Smooth muscle cell (in vitro differentiated cells): Measurements from ENCODE around the gene GRM1. TPM values are rescaled to one million over a fixed set of nuclear protein-coding genes. Genes with fewer than 3 reads are reported as not detected.

ENCODE experiments used
- DNase-seq: peaks from one replicate; lab custom pipeline; 2025; ENCODE audit not compliant: unreplicated experiment; lab: John Stamatoyannopoulos, UW
- H2AFZ ChIP-seq: fragments of 200-600 bp; sonication (generic); 2 replicates; pipeline ENCODE4 v1.6.0; 2016; ENCODE audit warnings: antibody characterized with exemption, low read depth, mild to moderate bottlenecking
- H3F3A ChIP-seq: fragments of 200-600 bp; sonication (generic); 2 replicates; pipeline ENCODE4 v1.6.0; 2017; ENCODE audit warnings: antibody characterized with exemption, low read depth
- H3K27ac ChIP-seq: fragments of 200-600 bp; sonication (generic); 2 replicates; pipeline ENCODE4 v1.5.1; 2016; ENCODE audit warnings: low read depth, mild to moderate bottlenecking
- H3K27me3 ChIP-seq: fragments of 200-600 bp; sonication (generic); 2 replicates; pipeline ENCODE4 v1.6.1; 2016; ENCODE audit warnings: low read depth, mild to moderate bottlenecking
- H3K36me3 ChIP-seq: fragments of 200-600 bp; sonication (generic); 2 replicates; pipeline ENCODE4 v1.5.1; 2016; ENCODE audit warnings: low read depth
- H3K4me1 ChIP-seq: fragments of 200-600 bp; sonication (generic); 2 replicates; pipeline ENCODE4 v1.5.1; 2016; ENCODE audit warnings: low read depth
- H3K4me2 ChIP-seq: fragments of 200-600 bp; sonication (generic); 2 replicates; pipeline ENCODE4 v1.6.0; 2016; ENCODE audit warnings: mild to moderate bottlenecking
- H3K4me3 ChIP-seq: fragments of 200-600 bp; sonication (generic); 2 replicates; pipeline ENCODE4 v1.5.1; 2016; ENCODE audit warnings: mild to moderate bottlenecking
- H3K79me2 ChIP-seq: fragments of 200-600 bp; sonication (generic); 2 replicates; pipeline ENCODE4 v1.6.0; 2016; ENCODE audit warnings: low read depth, mild to moderate bottlenecking
- H3K9ac ChIP-seq: fragments of 200-600 bp; sonication (generic); 2 replicates; pipeline ENCODE4 v1.6.0; 2016; ENCODE audit warnings: low read depth
- H3K9me3 ChIP-seq: fragments of 200-600 bp; sonication (generic); replicated peaks from 2 replicates; pipeline ENCODE4 v1.5.1; 2016; ENCODE audit warnings: low read depth
- H4K20me1 ChIP-seq: fragments of 200-600 bp; sonication (generic); 2 replicates; pipeline ENCODE4 v1.6.0; 2016; ENCODE audit warnings: low read depth
- WGBS: methylation state at CpG from one replicate; pipeline ENCODE4 v1.1.7; 2016; ENCODE audit warnings: low lambda C conversion rate; 5-methylcytosine and 5-hydroxymethylcytosine counted together
- polyA plus RNA-seq: library from polyadenylated mRNA; unstranded; fragments of >200 nt; fragmentation: Nextera tagmentation; extraction: Ambion mirVana; gene quantifications from 2 replicates; pipeline ENCODE4 v1.2.1, GENCODE V29; 2016
- total RNA-seq: library from RNA; depleted of rRNA; stranded (reverse); fragments of >200 nt; gene quantifications from 2 replicates; pipeline ENCODE4 v1.2.3, GENCODE V29; 2014
- TF ChIP-seq, protein P1 (sequence below): fragments of 200-600 bp; sonication (generic); IDR thresholded peaks from 2 replicates; pipeline ENCODE4 v1.5.1; 2017; ENCODE audit warnings: borderline replicate concordance, mild to moderate bottlenecking, antibody characterized with exemption; ENCODE audit not compliant: insufficient read depth, poor library complexity, severe bottlenecking

Gene GRM1
- total and polyA plus RNA-seq, 2 experiments from 2014 or later, result not detected

DNA sequence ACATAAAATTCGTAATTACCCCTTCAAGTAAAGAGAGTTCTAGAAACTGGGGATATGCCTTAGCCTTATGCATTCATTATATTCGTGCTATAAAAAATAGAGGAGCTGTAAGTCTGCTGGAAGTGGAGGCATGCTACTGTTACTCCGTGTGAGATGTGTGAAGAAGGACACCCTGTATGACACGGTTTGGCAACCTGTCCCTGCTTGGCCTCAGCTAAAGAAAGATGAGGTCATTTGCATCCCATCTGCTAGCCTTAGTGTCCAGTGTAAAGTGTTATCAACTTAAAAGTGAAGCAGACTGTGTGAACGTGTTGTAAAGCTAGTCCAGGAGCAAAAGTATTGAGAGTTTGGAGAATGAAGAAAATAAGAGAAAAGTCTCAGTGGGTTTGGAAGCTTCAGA lies 379.7 kb downstream of the GRM1 start:
- 82% methylated on average over 5 of the region's 5 CpGs for WGBS
- Histone ChIP-seq H3K27me3 (no peaks in the 10 kb centered on the region), H4K20me1 (no peaks in the 10 kb centered on the region), H3K36me3 (no peaks in the 10 kb centered on the region), H3K4me3 (no peak overlapping the region), H3F3A (no peaks in the 10 kb centered on the region), H3K27ac (no peak overlapping the region), H3K4me2 (no peak overlapping the region), H3K9ac (no peak overlapping the region), H2AFZ (no peak overlapping the region), H3K4me1 (no peaks in the 10 kb centered on the region), H3K9me3 (no peaks in the 10 kb centered on the region), H3K79me2 (no peaks in the 10 kb centered on the region)
- DNase-seq, result no peak
- TF ChIP-seq, protein P1, sequence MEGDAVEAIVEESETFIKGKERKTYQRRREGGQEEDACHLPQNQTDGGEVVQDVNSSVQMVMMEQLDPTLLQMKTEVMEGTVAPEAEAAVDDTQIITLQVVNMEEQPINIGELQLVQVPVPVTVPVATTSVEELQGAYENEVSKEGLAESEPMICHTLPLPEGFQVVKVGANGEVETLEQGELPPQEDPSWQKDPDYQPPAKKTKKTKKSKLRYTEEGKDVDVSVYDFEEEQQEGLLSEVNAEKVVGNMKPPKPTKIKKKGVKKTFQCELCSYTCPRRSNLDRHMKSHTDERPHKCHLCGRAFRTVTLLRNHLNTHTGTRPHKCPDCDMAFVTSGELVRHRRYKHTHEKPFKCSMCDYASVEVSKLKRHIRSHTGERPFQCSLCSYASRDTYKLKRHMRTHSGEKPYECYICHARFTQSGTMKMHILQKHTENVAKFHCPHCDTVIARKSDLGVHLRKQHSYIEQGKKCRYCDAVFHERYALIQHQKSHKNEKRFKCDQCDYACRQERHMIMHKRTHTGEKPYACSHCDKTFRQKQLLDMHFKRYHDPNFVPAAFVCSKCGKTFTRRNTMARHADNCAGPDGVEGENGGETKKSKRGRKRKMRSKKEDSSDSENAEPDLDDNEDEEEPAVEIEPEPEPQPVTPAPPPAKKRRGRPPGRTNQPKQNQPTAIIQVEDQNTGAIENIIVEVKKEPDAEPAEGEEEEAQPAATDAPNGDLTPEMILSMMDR, result no peak

GRCh38 chr6:146410851-146411595 lies 382.2 kb downstream of the GRM1 start:
- no peak overlapping the region for H3K4me2 ChIP-seq
- DNase-seq, result no peak

GRCh38 chr6:146419576-146419975 lies 390.7 kb downstream of the GRM1 start:
- TF ChIP-seq, protein P1, result no peak
- Histone ChIP-seq H3K27me3 (no peaks in the 10 kb centered on the region), H3K27ac (no peak overlapping the region), H3K79me2 (no peaks in the 10 kb centered on the region), H4K20me1 (no peaks in the 10 kb centered on the region), H3K9me3 (no peaks in the 10 kb centered on the region), H2AFZ (no peak overlapping the region), H3K4me3 (no peak overlapping the region), H3K4me1 (no peaks in the 10 kb centered on the region), H3F3A (no peaks in the 10 kb centered on the region), H3K36me3 (no peaks in the 10 kb centered on the region), H3K4me2 (no peak overlapping the region), H3K9ac (no peak overlapping the region)
- 83% methylated on average over 5 of the region's 5 CpGs for WGBS
- no peak for DNase-seq

More at GRCh38 chr6:146410851-146411595, 382.2 kb downstream of the GRM1 start:
- Histone ChIP-seq H3K9me3 (no peaks in the 10 kb centered on the region), H3K27me3 (no peaks in the 10 kb centered on the region), H3K79me2 (no peaks in the 10 kb centered on the region), H3F3A (no peaks in the 10 kb centered on the region), H3K9ac (no peak overlapping the region), H3K4me1 (no peaks in the 10 kb centered on the region), H3K27ac (no peak overlapping the region), H2AFZ (no peak overlapping the region), H4K20me1 (no peaks in the 10 kb centered on the region), H3K4me3 (no peak overlapping the region), H3K36me3 (no peaks in the 10 kb centered on the region)
- WGBS, result 78% methylated on average over 2 of the region's 2 CpGs
- TF ChIP-seq, protein P1, result no peak

DNA sequence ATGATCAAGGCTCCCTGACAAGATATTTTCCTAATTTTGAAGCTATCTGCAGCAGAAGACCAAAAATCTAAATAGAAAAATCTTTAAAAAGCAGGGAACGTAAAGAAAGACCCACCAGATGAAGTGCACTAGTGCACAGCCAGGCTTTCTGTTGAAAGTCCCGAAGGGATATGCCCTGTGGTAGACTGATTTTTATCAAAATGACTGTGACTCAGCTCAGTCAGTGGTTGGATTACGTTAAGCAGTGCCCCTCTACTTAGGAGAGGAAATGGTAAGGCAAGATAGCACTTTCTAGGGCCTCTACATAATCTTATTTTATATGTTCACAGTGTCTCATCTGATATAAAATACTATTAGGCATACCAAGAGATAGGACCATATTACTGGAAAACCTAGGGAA lies 391.4 kb downstream of the GRM1 start:
- Histone ChIP-seq H3K4me3 (no peak overlapping the region), H3K9me3 (no peaks in the 10 kb centered on the region), H2AFZ (no peak overlapping the region), H3K79me2 (no peaks in the 10 kb centered on the region), H3K4me1 (no peaks in the 10 kb centered on the region), H4K20me1 (no peaks in the 10 kb centered on the region), H3K27me3 (no peaks in the 10 kb centered on the region), H3K4me2 (no peak overlapping the region), H3F3A (no peaks in the 10 kb centered on the region), H3K36me3 (no peaks in the 10 kb centered on the region), H3K27ac (no peak overlapping the region), H3K9ac (no peak overlapping the region)
- TF ChIP-seq, protein P1, result no peak
- DNase-seq, result no peak
- 24% methylated on average over 3 of the region's 3 CpGs for WGBS
